Measurements from ENCODE around the gene ARHGAP42. TPM values are rescaled to one million over a fixed set of nuclear protein-coding genes. Genes with fewer than 3 reads are reported as not detected.
"Not testable (repeated sequence)": the region's sequence is repeated elsewhere in the genome, so short reads cannot be mapped to it uniquely, and the experiment has no call there.

Gene ARHGAP42
- total RNA-seq, 2 donors from 2014 or later = 5.6 to 13.8 TPM

DNA sequence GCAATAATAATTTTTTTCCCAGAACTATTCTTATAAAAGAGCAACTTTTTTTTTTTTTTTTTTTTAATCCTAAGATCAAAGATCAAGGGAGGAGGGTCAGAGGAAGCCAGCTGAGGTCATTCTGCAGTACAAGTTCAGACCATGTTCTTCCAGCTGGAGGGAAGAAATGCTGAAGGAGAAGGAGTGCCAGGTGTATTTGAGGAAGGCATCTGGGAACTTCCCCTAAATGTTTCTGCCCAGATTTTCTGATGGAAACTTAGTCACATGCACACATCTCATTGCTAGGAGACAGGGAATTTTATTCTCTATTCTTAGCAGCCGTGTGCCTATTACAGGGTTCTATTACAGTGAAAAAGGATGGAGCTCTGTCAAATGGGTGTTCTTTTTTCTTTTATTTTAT lies 208.4 kb downstream of the ARHGAP42 start:
- TF ChIP-seq, protein P1, sequence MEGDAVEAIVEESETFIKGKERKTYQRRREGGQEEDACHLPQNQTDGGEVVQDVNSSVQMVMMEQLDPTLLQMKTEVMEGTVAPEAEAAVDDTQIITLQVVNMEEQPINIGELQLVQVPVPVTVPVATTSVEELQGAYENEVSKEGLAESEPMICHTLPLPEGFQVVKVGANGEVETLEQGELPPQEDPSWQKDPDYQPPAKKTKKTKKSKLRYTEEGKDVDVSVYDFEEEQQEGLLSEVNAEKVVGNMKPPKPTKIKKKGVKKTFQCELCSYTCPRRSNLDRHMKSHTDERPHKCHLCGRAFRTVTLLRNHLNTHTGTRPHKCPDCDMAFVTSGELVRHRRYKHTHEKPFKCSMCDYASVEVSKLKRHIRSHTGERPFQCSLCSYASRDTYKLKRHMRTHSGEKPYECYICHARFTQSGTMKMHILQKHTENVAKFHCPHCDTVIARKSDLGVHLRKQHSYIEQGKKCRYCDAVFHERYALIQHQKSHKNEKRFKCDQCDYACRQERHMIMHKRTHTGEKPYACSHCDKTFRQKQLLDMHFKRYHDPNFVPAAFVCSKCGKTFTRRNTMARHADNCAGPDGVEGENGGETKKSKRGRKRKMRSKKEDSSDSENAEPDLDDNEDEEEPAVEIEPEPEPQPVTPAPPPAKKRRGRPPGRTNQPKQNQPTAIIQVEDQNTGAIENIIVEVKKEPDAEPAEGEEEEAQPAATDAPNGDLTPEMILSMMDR (IDR thresholded peaks at IDR 0.05) = no peak
- no peak for DNase-seq (ENCODE audit: low spot score)
- Histone ChIP-seq H3K27ac (no peak overlapping the region), H3K9me3 (no peaks in the 10 kb centered on the region), H3K4me1 (ENCODE audit: control insufficient read depth in 1 of 2, low read depth in 2 of 2) (peaks cover 5 to 14% of the 10 kb centered on the region in 2 donors), H3K4me3 (no peak overlapping the region), H3K27me3 (replicated peaks; ENCODE audit: insufficient read depth) (no peaks in the 10 kb centered on the region), H3K36me3 (no peaks in the 10 kb centered on the region)
- ATAC-seq (ENCODE audit: insufficient number of reproducible peaks, low FRiP score, low read depth) = no peak

DNA sequence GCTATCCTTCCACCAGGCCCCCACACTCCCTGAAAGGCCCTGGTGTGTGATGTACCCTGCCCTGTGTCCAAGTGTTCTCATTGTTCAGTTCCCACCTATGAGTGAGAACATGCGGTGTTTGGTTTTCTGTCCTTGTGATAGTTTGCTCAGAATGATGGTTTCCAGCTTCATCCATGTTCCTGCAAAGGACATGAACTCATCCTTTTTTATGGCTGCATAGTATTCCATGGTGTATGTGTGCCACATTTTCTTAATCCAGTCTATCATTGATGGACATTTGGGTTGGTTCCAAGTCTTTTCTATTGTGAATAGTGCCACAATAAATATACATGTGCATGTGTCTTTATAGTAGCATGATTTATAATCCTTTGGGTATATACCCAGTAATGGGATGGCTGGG lies 208.9 kb downstream of the ARHGAP42 start:
- H3K9me3 ChIP-seq; H3K27me3 ChIP-seq (replicated peaks; ENCODE audit: insufficient read depth); ATAC-seq (ENCODE audit: insufficient number of reproducible peaks, low FRiP score, low read depth); H3K4me1 ChIP-seq (ENCODE audit: control insufficient read depth in 1 of 2, low read depth in 2 of 2); DNase-seq (ENCODE audit: low spot score); H3K27ac ChIP-seq; H3K36me3 ChIP-seq; H3K4me3 ChIP-seq: not testable (repeated sequence)

DNA sequence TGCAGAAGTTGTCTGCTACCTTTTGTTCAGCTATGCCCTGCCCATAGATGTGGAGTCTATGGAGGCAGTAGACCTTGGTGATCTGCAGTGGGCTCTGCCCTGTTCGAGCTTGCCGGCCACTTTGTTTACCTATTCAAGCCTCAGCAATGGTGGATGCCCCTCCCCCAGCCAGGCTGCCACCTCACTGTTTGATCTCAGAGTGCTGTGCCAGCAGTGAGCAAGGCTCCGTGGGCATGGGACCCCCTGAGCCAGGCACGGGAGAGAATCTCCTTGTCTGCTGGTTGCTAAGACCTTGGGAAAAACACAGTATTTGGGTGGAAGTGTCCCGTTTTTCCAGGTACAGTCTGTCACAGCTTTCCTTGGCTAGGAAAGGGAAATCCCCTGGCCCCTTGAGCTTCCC lies 214.4 kb downstream of the ARHGAP42 start:
- DNase-seq (ENCODE audit: low spot score) = not testable (repeated sequence)

DNA sequence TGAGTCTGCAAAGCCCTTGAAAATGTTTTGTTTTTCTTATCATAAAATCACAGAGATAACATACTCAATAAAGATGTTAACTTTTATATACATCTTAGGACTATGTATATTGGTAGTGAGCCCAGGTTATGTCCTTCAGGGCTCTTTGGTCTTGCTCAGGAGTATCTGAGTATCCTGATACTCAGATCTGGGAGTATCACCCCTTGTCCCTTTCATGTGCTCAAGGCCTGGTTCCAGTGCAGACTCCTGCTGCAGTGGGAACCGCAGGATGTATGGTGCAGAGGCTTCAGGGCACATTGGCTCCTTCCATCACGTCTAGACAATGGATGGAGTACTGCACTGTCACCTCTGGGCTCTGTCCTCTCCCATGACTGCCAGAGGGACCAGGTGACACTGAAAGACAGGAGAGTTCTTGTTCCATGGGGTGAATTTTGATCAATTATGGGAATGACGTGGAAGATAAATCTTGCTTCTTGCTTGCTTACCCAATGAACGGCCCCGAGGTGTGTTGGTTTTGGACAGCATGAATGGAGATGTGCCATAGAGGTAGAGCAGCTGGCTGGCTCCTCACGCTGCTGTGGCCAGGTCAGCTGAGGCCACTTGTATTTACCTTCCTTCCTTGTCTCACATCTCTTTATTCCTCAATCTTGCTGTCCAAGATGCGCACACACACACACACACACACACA lies 215.5 kb downstream of the ARHGAP42 start:
- H3K27ac ChIP-seq = no peak overlapping the region

More for the DNA sequence above, 214.4 kb downstream of the ARHGAP42 start:
- not testable (repeated sequence) for H3K4me3 ChIP-seq; H3K27ac ChIP-seq; ATAC-seq (ENCODE audit: insufficient number of reproducible peaks, low FRiP score, low read depth); H3K27me3 ChIP-seq (replicated peaks; ENCODE audit: insufficient read depth); H3K9me3 ChIP-seq; H3K36me3 ChIP-seq; H3K4me1 ChIP-seq (ENCODE audit: control insufficient read depth in 1 of 2, low read depth in 2 of 2)

DNA sequence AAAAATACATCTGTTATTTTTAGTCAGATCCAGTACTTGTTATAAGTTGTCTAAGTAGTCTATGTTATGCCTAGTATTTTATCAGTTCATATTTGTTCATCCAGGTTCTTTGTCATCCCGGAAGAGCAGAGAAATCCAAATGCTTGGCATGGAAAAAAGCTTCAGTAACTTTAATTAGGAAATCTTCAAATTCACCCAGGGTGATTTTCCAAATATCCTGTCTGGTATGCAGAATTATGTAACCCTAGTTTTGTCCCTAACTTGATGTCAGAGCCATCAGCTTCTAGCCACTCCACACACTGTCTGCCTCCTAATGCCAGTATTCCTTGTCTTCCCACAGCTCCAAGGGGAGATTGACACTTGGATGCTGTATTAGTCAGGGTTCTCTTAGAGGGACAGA lies 216.2 kb downstream of the ARHGAP42 start:
- H3K36me3 ChIP-seq = no peaks in the 10 kb centered on the region
- H3K9me3 ChIP-seq = no peaks in the 10 kb centered on the region
- H3K4me1 ChIP-seq (ENCODE audit: control insufficient read depth in 1 of 2, low read depth in 2 of 2) = no peaks in the 10 kb centered on the region
- H3K4me3 ChIP-seq = no peak overlapping the region
- TF ChIP-seq, protein P1 (IDR thresholded peaks at IDR 0.05) = no peak
- no peaks in the 10 kb centered on the region for H3K27me3 ChIP-seq (replicated peaks; ENCODE audit: insufficient read depth)
- no peak overlapping the region for H3K27ac ChIP-seq
- DNase-seq (ENCODE audit: low spot score) (no peak), ATAC-seq (ENCODE audit: insufficient number of reproducible peaks, low FRiP score, low read depth) (no peak)

More for the DNA sequence above, 215.5 kb downstream of the ARHGAP42 start:
- no peaks in the 10 kb centered on the region for H3K9me3 ChIP-seq
- ATAC-seq (ENCODE audit: insufficient number of reproducible peaks, low FRiP score, low read depth) = no peak
- H3K4me3 ChIP-seq = no peak overlapping the region
- no peaks in the 10 kb centered on the region for H3K4me1 ChIP-seq (ENCODE audit: control insufficient read depth in 1 of 2, low read depth in 2 of 2)
- no peak for DNase-seq (ENCODE audit: low spot score)
- H3K27me3 ChIP-seq (replicated peaks; ENCODE audit: insufficient read depth) = no peaks in the 10 kb centered on the region
- TF ChIP-seq, protein P1 (IDR thresholded peaks at IDR 0.05) = no peak
- H3K36me3 ChIP-seq = no peaks in the 10 kb centered on the region

DNA sequence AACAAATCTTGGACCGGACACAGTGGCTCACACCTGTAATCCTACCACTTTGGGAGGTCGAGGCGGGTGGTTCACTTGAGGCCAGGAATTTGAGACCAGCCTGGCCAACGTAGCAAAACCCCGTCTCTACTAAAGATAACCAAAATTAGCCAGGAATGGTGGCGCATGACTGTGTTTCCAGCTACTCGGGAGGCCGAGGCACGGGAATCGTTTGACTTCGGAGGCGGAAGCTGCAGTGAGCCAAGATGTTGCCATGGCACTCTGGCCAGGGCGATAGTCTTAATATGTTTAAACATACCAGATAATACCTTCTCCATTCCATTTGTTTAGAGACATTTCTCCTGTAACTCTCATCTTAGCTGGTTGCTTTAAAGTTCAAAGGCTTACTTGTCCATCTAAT lies 218.6 kb downstream of the ARHGAP42 start:
- Histone ChIP-seq H3K36me3 (no peaks in the 10 kb centered on the region), H3K4me1 (ENCODE audit: control insufficient read depth in 1 of 2, low read depth in 2 of 2) (no peaks in the 10 kb centered on the region), H3K9me3 (no peaks in the 10 kb centered on the region), H3K27me3 (replicated peaks; ENCODE audit: insufficient read depth) (no peaks in the 10 kb centered on the region), H3K4me3 (no peak overlapping the region), H3K27ac (no peak overlapping the region)
- ATAC-seq (ENCODE audit: insufficient number of reproducible peaks, low FRiP score, low read depth) (no peak), DNase-seq (ENCODE audit: low spot score) (no peak)
- TF ChIP-seq, protein P1 (IDR thresholded peaks at IDR 0.05) = no peak
